ENCODE data around the gene YAE1. TPM values are rescaled to one million over a fixed set of nuclear protein-coding genes. Genes with fewer than 3 reads are reported as not detected.

Gene YAE1
- total RNA-seq, 1 donor from 2014 or later, result 13.2 TPM

- DNase-seq (ENCODE audit: low read depth) (no peak), FAIRE-seq (no peak)
- no peak for TF ChIP-seq CTCF (IDR thresholded peaks at IDR 0.05; ENCODE audit: insufficient read depth, low read length, severe bottlenecking)
- no peaks in the 10 kb centered on the region for H3K36me3 ChIP-seq (ENCODE audit: control insufficient read depth, insufficient read depth, low read length)
- H3K27me3 ChIP-seq (ENCODE audit: control insufficient read depth, insufficient read depth, low read length), result no peaks in the 10 kb centered on the region
- H3K4me3 ChIP-seq (ENCODE audit: low read depth, low read length), result no peak overlapping the region
These were observed 28.9 kb downstream of the YAE1 start for GRCh38 chr7:39594988-39595620.

- no peak overlapping the region for H3K4me3 ChIP-seq (ENCODE audit: low read depth, low read length)
- DNase-seq (ENCODE audit: low read depth) (no peak), FAIRE-seq (no peak)
- no peak for TF ChIP-seq CTCF (IDR thresholded peaks at IDR 0.05; ENCODE audit: insufficient read depth, low read length, severe bottlenecking)
- no peaks in the 10 kb centered on the region for H3K27me3 ChIP-seq (ENCODE audit: control insufficient read depth, insufficient read depth, low read length)
- H3K36me3 ChIP-seq (ENCODE audit: control insufficient read depth, insufficient read depth, low read length), result no peaks in the 10 kb centered on the region
These were observed 36.1 kb downstream of the YAE1 start for GRCh38 chr7:39602351-39602750.

- FAIRE-seq, result no peak
These were observed 37.7 kb downstream of the YAE1 start for GRCh38 chr7:39603924-39604323.

GRCh38 chr7:39605087-39605486, 38.9 kb downstream of the YAE1 start:
- FAIRE-seq (no peak), DNase-seq (ENCODE audit: low read depth) (peak; percentile 79)
- no peaks in the 10 kb centered on the region for H3K36me3 ChIP-seq (ENCODE audit: control insufficient read depth, insufficient read depth, low read length)
- no peak overlapping the region for H3K4me3 ChIP-seq (ENCODE audit: low read depth, low read length)
- no peaks in the 10 kb centered on the region for H3K27me3 ChIP-seq (ENCODE audit: control insufficient read depth, insufficient read depth, low read length)
- no peak for TF ChIP-seq CTCF (IDR thresholded peaks at IDR 0.05; ENCODE audit: insufficient read depth, low read length, severe bottlenecking)

More at GRCh38 chr7:39603924-39604323, 37.7 kb downstream of the YAE1 start:
- no peak overlapping the region for H3K4me3 ChIP-seq (ENCODE audit: low read depth, low read length)
- no peaks in the 10 kb centered on the region for H3K27me3 ChIP-seq (ENCODE audit: control insufficient read depth, insufficient read depth, low read length)
- no peaks in the 10 kb centered on the region for H3K36me3 ChIP-seq (ENCODE audit: control insufficient read depth, insufficient read depth, low read length)
- no peak for TF ChIP-seq CTCF (IDR thresholded peaks at IDR 0.05; ENCODE audit: insufficient read depth, low read length, severe bottlenecking)
- DNase-seq (ENCODE audit: low read depth), result no peak

- FAIRE-seq (no peak), DNase-seq (ENCODE audit: low read depth) (peak; percentile 39)
- H3K4me3 ChIP-seq (ENCODE audit: low read depth, low read length), result no peak overlapping the region
- TF ChIP-seq CTCF (IDR thresholded peaks at IDR 0.05; ENCODE audit: insufficient read depth, low read length, severe bottlenecking), result no peak
- H3K27me3 ChIP-seq (ENCODE audit: control insufficient read depth, insufficient read depth, low read length), result no peaks in the 10 kb centered on the region
- no peaks in the 10 kb centered on the region for H3K36me3 ChIP-seq (ENCODE audit: control insufficient read depth, insufficient read depth, low read length)
These were observed 40.1 kb downstream of the YAE1 start for GRCh38 chr7:39606352-39606751.

- no peak for DNase-seq (ENCODE audit: low read depth)
- Histone ChIP-seq H3K36me3 (ENCODE audit: control insufficient read depth, insufficient read depth, low read length) (no peaks in the 10 kb centered on the region), H3K27me3 (ENCODE audit: control insufficient read depth, insufficient read depth, low read length) (no peaks in the 10 kb centered on the region), H3K4me3 (ENCODE audit: low read depth, low read length) (no peak overlapping the region)
- no peak for FAIRE-seq
- no peak for TF ChIP-seq CTCF (IDR thresholded peaks at IDR 0.05; ENCODE audit: insufficient read depth, low read length, severe bottlenecking)
These were observed 40.7 kb downstream of the YAE1 start for GRCh38 chr7:39606941-39607340.
